Erythroblast (primary cell): ENCODE data around the gene SMOC2.
"Not testable (repeated sequence)": the region's sequence is repeated elsewhere in the genome, so short reads cannot be mapped to it uniquely, and the experiment has no call there.

Experiments
- DNase-seq, 2 experiments: peaks; one replicate each; lab custom pipeline; 2025; lab: John Stamatoyannopoulos, UW
- GATA1 ChIP-seq: IDR thresholded peaks from 2 replicates; pipeline ENCODE4 v1.6.1; 2011; ENCODE audit warnings: low read depth, mild to moderate bottlenecking, control low read depth, low read length, moderate library complexity
- POLR2A ChIP-seq: IDR thresholded peaks from 2 replicates; pipeline ENCODE4 v1.6.1; 2011; ENCODE audit warnings: mild to moderate bottlenecking, low read length

SMOC2 gene

GRCh38 chr6:168666699-168667427 is 225.9 kb downstream of the SMOC2 start:
- no peak for DNase-seq
- TF ChIP-seq POLR2A (no peak), GATA1 (no peak)

GRCh38 chr6:168667428-168667805 is 226.4 kb downstream of the SMOC2 start:
- TF ChIP-seq POLR2A (no peak), GATA1 (no peak)
- no peak for DNase-seq

DNA sequence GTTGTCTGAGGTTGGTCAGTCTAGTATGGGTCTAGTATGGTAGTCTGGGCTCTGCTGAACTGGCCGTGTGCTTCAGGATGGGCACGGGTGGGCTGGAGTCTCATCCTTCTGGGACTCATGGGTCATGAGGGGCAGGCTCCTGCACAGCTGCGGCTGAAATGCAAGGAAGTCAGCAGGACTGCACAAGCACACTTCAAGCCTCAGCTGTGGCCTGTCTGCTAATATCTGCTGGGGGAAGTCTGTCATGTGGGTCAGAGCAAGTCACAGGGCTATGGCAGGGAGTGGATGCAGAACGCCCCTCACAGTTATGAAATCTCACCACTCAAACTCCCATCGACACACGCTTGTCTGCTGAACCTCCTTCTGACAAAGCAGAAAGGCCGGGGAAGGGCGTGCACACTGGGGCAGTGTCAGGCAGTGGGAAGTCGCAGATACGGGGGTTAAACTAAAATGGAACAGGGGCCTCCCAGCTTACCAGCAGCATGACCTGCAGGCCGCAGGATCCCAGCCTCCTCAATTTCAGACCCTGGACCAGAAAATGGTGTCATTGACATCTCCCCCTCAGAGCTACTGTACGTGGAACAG is 229.5 kb downstream of the SMOC2 start:
- DNase-seq, result no peak
- TF ChIP-seq GATA1 (no peak), POLR2A (no peak)

- DNase-seq, result no peak
- no peak for TF ChIP-seq GATA1
- TF ChIP-seq POLR2A, result no peak
These were observed 230.3 kb downstream of the SMOC2 start for GRCh38 chr6:168671028-168671862.

GRCh38 chr6:168671863-168672546 is 231.0 kb downstream of the SMOC2 start:
- no peak for DNase-seq
- TF ChIP-seq GATA1 (no peak), POLR2A (no peak)

DNA sequence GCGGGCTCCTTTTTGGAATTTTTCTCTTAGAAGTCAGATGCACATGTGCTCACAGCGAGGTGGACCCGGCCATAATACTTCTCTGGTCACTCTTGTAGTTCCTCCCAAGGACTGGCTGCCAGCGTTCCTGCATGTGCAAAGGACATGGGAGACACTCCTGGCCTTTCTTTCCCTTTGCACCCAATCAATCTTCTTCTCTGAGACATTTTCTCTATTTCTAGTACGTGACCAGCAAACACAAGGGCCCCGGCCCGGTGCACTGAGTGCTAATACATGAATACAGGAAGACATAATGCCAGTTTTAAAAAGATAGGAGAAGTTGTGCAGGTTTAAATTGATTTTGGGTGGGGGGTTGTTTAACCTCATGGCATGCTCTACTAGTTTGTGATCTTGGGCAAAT is 233.6 kb downstream of the SMOC2 start:
- TF ChIP-seq GATA1 (no peak), POLR2A (no peak)

GRCh38 chr6:168675375-168675774 is 234.4 kb downstream of the SMOC2 start:
- no peak for DNase-seq
- no peak for TF ChIP-seq POLR2A
- no peak for TF ChIP-seq GATA1

More for the DNA sequence above, 233.6 kb downstream of the SMOC2 start:
- no peak for DNase-seq

DNA sequence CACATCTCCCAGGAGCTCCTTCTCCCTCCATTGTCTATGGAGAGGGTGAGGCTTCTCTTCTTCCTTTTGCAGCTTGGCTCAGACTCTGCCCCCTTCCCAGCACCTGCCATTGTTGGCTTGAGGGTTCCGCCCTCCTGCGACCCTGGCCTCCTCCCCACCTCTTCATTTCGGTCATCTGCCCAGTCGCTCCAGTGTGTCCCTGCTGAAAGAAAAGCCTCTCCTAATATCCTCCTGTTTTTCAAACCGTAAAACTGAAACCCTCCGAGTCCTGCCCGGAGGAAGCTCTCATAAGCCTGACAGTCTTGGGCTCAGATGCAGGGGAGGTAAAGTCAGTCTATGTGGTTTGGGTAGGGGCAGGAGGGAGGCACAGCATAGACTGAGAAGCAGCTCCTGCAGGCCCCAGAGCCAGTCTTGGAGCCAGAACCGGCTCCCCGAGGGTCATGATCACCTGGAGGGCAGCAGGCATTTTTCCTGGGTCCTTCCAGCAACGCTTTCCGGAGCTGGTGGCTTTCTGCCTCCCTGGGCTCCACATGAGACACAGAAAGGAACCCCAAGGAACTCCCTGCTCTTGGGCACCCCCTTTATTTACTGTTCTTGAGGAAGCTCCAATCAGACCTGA is 235.1 kb downstream of the SMOC2 start:
- no peak for DNase-seq
- TF ChIP-seq GATA1, result no peak

DNA sequence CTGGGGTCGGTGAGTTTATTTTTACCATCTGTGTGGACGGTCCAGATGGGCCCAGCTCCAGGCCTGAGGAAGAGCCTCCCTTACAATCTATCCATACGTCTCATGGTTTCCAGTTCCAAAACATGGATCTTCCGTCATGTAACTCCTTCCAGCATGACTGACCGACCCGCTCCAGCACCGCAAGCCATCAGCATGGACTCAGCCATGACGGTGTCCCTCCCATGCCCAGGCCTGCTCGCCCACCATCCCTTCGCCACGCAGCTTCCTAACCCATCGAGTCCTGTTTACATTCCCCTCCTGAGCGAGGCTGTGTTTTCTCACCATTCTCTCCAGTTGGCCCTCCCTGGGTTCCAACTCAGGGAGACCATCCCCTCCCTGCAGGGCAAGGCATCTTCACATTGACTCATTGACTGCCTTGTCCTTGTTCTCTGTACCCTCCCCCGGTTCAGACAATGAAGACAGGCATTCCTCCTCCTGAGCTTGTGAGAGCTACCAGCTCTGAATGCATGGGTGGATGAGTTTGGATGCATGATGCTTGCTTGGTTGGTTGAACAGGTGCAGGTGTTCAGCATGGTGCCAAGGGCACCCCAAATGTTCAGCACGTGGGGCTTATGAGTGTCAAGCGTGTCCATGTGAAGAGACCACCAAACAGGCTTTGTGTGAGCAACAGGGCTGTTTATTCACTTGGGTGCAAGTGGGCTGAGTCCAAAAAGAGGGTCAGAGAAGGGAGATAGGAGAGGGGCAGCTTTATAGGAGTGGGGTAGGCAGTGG is 235.8 kb downstream of the SMOC2 start:
- DNase-seq, result no peak
- no peak for TF ChIP-seq GATA1
- TF ChIP-seq POLR2A, result no peak

- DNase-seq, result not testable (repeated sequence)
These were observed 236.4 kb downstream of the SMOC2 start for GRCh38 chr6:168677323-168677781.

- no peak for DNase-seq
- TF ChIP-seq POLR2A, result no peak
These were observed 237.1 kb downstream of the SMOC2 start for GRCh38 chr6:168678077-168678476.

GRCh38 chr6:168678588-168678987 is 237.6 kb downstream of the SMOC2 start:
- no peak for DNase-seq
- TF ChIP-seq POLR2A, result no peak
- no peak for TF ChIP-seq GATA1

GRCh38 chr6:168681748-168682147 is 240.8 kb downstream of the SMOC2 start:
- TF ChIP-seq POLR2A (no peak), GATA1 (no peak)
- DNase-seq, result no peak
